Lung microvascular endothelial cell (primary cell): ENCODE results near the gene COX18. TPM values are rescaled to one million over a fixed set of nuclear protein-coding genes. Genes with fewer than 3 reads are reported as not detected.

Experiments
- DNase-seq, 2 donors: peaks; one replicate each; pipeline versions ENCODE4 v3.0.0 to v3.0.0-alpha.2; 2010; ENCODE audit warnings: low read depth in 2 of 2
- total RNA-seq: library from RNA; depleted of rRNA; stranded (reverse); fragments of >200 nt; gene quantifications from 2 replicates; pipeline ENCODE4 v1.2.1, GENCODE V29; 2014

COX18 gene
- total RNA-seq, 1 donor from 2014 or later, result 12.7 TPM

GRCh38 chr4:73053076-73053475 is 16.4 kb downstream of the COX18 start:
- no peak for DNase-seq

DNA sequence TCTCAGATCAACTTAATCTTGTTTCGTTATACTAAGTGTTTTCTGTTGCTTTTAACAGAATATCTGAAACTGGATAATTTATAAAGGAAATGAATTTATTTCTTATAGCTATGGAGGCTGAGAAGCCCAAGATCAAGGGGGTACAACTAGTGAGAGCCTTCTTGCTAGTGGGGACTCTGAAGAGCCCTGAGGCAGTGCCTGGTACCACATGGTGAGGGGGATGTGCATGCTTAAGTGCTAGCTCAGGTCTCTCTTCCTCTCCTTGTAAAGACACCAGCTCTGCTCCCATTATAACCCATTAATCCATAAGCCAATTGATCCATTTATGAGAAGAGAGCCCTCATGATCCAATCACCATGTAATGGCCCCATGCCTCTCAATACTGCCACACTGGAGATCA is 17.9 kb downstream of the COX18 start:
- no peak for DNase-seq

- no peak for DNase-seq
These were observed 23.6 kb downstream of the COX18 start for GRCh38 chr4:73045879-73046278.

DNA sequence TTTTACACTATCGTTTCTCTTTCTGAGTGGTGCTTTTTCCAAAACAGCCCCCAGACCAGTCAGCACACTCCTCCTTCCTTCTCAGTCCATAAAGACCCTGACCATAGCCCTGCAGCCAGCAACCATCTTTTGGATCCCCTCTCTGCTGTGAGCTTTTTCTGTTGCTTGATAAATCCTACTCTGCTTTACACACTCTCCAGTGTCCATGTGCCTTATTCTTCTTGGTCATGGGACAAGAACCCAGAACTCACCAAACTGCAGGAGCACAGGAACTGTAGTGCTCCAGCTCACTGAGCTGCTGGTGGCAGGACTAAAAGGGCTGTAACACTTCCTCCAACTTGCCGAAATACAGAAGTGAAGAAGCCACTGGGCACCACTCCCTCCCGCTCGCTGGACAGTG is 32.5 kb downstream of the COX18 start:
- DNase-seq, result no peak

DNA sequence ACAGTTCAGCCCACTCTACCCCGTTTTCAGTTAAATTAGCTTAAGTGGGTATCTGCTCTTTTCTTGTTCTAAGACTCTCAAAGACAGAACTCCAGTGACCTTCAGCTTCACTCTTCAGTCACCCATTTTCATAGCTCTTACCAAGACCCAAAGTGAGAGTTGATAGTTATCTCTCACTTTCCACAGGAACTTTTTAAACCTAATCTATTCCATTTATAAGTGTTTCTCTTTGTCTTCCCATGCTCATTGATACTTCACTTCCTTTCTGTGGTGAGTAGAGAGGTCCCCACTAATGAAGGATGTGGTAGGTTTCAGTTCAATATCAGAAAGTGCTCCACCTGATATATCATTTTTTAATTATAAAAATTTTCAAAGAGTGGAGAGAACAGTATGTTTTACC is 33.4 kb downstream of the COX18 start:
- no peak for DNase-seq

- DNase-seq, result no peak
These were observed 34.6 kb downstream of the COX18 start for GRCh38 chr4:73034896-73035295.

DNA sequence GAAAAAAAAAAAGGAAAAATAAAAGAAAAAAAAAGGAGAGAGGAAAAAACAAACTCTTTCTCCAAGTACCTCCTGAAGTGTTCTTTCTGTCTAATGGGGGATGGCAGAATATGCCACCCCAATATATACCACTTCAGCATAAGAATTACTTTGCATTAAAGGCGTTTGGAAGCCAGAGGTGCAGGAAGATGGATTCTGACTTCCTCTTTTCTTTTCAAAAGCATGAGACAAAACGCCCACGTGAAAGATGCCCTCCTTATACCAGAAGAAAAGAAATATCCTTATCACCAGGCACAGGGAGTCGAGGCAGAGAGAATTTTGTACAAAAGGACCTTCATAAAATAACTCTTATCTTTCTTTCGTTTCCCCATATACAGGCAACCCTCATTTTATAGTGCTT is 40.9 kb downstream of the COX18 start:
- no peak for DNase-seq

- DNase-seq, result peak; percentile 53 to 84
These were observed 47.9 kb downstream of the COX18 start for GRCh38 chr4:73021634-73022033.

- DNase-seq, result peak; percentile 58 to 78
These were observed 50.0 kb downstream of the COX18 start for GRCh38 chr4:73019462-73020047.

- no peak for DNase-seq
These were observed 50.9 kb downstream of the COX18 start for GRCh38 chr4:73018595-73018994.

GRCh38 chr4:73013310-73013709 is 56.2 kb downstream of the COX18 start:
- no peak for DNase-seq

- DNase-seq, result no peak
These were observed 56.8 kb downstream of the COX18 start for GRCh38 chr4:73012673-73013072.

GRCh38 chr4:73011629-73011985 is 57.9 kb downstream of the COX18 start:
- no peak for DNase-seq

DNA sequence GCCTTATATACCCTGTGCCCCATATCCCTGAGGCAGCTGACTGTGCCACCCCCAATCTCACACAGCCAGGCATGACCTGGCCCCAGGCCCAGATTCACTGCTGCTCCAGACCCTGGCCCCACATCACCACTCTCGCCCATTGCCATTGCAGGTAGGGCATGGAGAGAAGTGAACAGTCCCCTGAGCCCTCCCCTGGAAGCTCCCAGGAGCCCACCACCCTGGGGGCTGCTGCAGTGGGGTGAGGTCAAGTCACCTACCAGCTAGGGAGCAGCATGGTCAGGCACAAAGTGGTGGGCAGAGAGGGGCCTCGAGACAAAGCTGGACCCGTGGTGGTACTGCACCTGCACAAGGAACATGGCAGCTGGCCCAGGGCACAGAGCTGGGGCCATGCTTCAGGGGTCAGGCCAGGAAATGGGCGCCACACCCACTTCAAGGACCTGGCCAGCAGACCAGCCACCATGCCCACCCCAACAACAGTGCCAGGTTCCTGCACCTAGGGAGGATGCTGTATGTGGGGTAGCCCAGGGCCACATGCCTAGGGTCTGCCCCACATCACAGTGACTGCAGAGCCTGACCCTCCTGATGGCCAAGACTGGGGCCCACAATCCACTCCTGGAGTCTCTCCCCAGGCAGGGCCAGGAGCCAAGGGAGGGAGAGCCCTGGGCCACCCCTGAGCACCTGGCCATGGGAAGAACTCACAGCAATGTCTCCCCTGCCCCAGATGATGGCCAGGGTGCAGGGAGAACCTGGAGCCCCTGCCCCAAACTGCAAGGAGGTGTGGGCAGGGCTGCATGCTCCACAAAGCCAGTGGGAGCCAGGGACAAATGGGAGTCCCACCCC is 58.5 kb downstream of the COX18 start:
- no peak for DNase-seq

- no peak for DNase-seq
These were observed 61.9 kb downstream of the COX18 start for GRCh38 chr4:73007526-73008100.

DNA sequence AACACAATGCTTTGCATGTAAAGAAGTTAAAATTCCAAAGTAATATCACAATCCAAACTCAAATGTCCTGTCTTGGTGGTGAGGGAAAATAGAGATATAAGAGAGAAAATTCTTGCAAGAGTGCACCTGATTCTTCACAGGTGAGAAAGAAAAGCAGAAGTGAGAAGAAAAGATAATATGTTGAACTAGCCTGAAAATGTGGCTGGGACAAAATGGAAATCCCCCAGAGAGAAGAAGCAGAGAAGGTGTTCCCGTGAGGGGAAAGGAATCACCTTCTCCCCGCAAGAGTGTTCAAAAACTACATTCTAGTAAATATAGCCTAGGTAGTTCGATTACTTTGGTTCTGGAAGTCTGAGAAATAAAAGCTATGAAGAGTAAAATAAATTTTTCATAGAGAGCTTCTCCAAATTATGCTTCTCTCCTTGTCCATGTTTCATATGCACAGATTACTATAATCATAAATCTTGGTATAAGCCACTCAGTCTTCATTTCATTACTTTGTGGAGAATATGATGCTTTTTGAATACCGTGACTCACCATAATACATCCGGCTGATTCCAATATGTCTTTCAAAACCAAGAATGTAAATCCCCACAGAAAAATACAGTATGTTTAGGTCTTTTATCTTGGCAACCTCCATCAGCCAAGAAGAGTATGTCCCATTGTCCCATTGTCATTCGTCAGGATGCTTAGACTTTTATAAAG is 63.1 kb downstream of the COX18 start:
- no peak for DNase-seq

- DNase-seq, result no peak
These were observed 64.0 kb downstream of the COX18 start for GRCh38 chr4:73005514-73005913.

Other genes starting within 250 kb of the COX18 start
- gene ANKRD17, start 189.1 kb upstream of the COX18 start, total RNA-seq, result 36.2 and 42.7 TPM in 2 replicates